Endometrium (tissue), 2 donors: ENCODE data around the gene CYP27A1.
"Not testable (repeated sequence)": the region's sequence is repeated elsewhere in the genome, so short reads cannot be mapped to it uniquely, and the experiment has no call there.

ENCODE experiments used
- FAIRE-seq: peaks from 2 replicates; lab custom pipeline; 2012; peaks lifted over from hg19 to GRCh38; lab: Jason Lieb, UNC
- donor health status: control.
- donor health status: control.

Gene CYP27A1

DNA sequence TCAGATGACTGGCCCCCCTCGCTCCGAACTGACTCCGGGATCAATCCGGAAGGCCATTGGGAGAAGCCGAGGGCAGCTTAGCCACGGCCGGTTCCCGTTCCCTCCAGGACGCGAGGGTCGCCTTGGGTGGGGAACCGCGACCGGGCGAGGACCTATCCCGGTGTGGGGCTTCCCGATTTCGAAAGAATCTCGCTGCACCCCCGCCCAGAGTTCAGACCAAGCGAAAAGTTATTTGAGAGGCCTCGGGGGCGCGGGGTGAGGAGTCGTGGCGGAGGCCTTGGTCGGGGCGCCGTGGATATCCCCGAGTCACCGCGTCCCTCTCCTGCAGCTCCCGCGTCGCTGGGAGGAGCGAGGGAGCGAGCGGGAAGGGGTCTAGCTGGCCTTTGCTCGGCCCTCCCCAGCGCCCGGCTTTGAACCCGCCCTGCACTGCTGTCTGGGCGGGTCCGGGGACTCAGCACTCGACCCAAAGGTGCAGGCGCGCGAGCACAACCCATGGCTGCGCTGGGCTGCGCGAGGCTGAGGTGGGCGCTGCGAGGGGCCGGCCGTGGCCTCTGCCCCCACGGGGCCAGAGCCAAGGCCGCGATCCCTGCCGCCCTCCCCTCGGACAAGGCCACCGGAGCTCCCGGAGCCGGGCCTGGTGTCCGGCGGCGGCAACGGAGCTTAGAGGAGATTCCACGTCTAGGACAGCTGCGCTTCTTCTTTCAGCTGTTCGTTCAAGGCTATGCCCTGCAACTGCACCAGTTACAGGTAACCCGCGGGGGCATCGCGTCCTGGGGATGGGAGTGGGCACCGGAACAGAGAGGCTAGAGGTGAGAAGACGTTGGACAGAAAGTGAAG, at the start of gene CYP27A1:
TSS of gene CYP27A1 (plus strand) at position 457 of the 837 bp plus-strand sequence. CDS start at position 493, 36 bp downstream.
- FAIRE-seq = no peak

DNA sequence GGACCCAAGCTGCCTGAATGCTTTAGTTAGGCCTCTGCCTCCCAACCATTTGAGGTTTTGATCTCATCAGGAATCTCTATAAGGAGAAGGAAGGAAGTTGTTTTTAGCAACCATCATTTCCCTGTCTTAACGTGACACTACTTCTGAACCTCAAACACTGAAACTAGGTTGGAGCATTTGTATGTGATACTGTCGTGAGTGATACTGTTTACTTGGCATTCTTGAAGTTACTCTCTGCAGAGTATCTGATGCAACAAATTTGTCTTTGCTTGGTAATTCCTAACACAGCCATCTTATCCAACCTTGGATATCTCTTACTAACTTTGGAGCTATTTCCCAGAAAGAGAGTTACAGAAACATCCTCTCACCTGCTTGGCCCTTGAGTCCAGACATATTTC, 49.2 kb upstream of the CYP27A1 start:
- no peak for FAIRE-seq

DNA sequence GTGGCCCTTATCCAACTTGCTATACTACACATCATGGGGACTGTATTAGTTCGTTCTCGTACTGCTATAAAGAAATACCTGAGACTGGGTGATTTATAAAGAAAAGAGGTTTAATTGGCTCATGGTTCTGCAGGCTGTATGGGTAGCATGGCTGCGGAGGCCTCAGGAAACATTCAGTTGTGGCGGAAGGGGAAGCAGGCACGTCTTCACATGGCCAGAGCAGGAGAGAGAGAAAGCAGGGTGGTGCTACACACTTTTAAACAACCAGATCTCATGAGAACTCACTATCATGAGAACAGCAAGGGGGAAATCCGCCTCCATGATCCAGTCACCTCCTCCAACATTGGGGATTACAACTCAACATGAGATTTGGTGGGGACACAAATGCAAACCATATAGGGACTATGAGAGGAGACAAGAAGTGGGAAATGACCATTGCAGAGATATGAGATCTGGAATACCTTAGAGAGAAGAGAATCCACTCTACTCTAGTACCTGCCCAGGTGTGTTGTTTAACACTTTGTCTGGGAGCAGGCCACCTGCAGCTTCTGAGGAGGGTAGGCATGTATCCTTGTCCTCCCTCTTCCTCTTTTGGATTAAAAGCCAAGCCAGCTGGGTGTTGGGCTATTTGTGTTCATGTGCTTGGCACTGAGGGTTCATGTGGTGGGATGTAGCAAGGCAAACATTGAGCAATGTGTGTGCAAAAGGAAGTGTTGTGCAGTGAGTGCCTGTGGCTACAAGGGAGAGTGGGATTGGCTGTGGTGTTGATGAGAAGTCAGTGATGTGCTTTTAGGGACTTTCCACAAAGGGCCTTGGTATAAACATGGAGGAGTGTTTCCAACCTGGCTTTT, 48.6 kb upstream of the CYP27A1 start:
- no peak for FAIRE-seq

DNA sequence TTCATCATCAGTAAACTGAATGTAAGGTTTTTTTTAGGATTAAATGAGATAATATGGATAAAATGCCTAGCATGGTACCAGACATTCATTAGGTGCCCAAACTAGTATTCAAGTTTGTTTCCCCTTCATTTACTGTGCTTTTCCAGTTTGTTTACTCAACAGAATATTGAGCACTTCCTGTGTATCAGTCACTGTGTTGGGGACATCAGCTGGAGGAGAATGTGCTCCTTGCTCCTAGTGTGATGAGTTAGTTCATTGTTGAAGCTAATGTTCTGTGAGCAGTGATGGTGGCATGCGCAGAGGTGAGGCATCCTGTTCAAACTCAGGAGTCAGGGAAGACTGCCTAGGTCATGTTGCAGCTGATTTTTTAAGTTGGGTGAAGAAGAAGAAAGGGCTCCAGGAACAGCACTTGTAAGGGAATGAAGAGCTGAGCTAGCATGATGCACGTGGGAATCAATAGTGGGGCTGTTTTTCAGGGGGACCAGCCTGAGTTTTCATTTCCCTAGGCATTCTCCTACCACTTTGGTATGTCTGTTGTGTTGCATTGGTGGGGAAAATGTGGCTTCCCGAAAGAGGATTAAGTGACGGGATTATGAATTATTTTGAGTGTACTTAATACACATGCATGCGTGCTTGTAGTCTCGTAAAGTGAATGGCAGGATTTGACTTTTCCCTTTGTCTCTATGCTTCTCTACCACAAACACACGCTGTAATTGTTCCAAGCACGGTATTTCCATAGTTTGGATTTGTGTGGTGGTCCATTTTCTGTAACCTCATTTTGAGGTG, 47.6 kb upstream of the CYP27A1 start:
- no peak for FAIRE-seq

DNA sequence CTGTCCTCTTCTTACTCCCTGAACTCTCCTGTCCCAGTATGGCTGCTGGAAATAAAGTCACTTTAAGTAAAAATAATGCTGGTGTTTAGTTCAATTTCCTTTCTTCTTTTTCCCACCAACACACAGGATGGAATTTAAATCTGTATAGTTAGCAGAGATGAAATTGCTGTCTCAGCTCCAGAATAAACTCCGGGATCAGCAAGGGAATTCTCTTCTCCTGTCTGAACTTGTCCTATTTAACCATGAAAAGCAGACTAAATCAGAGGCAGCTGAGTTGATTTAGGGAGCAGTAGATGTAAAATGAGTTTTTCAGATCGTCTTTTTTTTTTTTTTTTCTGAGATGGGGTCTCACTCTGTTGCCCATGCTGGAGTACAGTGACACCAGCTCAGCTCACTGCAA, 45.4 kb upstream of the CYP27A1 start:
- FAIRE-seq = no peak

DNA sequence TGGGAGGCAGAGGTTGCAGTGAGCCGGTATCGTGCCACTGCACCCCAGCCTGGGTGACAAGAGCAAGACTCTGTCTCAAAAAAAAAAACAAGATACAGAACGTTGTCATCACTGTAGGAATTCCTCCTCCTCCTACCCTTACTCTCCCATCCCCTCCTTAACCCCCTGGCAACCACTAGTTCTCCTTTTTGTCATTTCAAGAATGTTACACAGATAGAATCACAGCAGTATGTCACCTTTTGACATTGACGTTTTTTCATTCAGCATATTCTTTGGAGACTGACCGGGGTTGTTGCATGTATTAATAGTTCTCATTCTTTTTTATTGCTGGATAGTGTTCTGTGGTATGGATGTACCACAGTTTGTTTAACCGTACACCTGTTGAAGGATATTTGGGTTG, 38.9 kb upstream of the CYP27A1 start:
- FAIRE-seq = no peak

DNA sequence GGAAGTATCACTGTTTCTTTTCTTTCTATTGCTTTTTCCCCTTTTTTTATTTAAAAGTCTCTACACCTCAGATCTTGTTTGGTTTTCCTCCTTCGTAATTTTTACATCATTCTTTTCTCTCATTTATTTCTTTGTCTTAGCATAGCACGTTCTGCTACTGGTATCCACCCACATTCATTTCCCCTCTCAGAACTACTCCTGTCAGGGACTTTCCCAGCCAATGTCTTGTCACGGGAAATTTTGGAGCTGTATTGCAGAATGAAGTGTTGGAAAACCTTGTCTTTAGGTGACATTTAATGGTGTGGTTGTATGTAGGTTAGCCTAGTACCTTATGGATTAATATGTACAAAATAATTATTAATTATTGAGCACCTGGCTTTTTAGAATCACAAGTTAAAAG, 37.3 kb upstream of the CYP27A1 start:
- no peak for FAIRE-seq

DNA sequence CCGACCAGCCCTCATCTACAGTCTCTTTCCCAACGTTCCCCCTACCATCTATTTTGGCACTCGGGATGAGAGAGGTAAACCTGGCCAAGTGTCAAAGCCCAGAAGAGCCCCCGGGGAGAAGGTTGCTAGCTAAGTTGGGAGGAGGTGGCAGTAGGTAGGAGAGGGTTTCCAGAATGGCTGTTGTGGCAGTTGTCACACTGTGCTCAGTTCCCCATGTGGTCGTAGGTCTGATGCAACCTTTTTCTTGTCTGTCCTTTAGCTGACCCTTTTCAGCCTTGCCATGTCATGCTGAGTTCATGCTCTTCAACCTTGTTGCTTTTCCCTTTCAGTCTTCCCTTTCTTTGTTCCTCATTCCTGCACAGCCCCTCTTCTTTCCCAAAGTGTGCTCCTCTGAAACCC, 36.8 kb upstream of the CYP27A1 start:
- FAIRE-seq = no peak

DNA sequence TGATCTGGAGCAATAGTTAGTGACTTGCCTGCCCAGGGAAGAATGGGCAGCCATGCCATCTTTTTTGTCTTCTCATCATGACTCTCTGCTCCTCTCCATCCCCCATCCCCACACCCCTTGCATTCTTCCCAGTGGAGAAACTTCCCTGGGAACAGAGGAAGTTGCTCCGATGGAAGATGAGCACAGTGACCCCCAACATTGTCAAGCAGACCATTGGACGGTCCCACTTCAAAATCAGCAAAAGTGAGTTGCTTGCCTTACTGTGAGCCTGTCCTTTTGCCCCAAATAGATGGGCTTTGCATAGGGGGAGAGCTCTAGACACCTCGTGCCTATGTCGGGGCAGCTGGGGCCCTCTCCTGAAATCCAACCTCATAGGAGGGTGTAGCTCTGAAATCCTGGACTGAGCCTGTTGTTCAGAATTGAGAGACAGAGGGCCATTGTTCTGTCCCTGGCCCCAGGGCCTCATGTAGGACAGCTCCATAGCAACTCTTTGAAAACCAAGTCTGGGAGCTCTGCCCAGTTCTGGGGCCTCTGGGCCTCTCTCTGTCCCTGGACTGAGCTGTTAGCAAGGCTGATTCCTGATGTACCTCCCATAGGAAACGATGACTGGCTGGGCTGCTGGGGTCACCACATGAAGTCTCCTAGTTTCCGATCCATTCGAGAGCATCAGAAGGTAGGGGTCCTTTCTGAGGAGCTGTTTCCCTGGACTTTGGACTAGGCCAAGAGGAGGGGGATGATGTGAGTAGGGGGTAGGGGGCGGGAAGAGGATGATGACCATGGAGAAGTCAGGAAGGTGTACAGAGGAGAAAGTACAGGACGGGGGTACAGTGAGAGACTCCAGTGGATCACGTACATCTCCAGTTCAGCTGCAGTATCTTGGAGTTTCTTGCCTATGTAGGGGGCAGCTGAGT, 36.1 kb upstream of the CYP27A1 start:
- no peak for FAIRE-seq

DNA sequence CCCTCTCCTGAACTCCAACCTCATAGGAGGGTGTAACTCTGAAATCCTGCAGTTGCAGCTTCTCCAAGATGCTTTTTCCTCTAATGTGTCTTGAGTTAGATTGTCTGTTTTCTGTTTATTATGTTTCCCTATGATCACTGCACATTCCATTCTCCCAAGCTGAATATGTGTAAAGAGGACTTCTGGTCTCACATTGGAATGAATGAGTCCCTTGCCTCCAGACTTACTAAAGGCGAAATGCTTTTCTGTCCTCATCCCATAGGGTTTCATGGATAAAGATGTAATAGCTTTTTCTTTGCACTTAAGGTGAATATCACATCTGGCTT, 35.5 kb upstream of the CYP27A1 start:
- no peak for FAIRE-seq

DNA sequence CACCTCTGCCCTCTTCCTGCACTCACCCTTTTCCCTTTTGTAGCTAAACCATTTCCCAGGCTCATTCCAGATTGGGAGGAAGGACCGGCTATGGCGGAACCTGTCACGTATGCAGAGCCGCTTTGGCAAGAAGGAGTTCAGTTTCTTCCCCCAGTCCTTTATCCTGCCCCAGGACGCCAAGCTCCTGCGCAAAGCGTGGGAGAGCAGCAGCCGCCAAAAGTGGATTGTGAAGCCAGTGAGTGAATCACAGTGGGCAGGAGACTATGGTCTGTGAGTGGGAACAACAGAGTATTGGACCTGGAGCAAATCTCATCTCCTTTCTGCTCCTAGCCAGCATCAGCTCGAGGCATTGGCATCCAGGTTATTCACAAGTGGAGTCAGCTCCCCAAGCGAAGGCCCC, 35.0 kb upstream of the CYP27A1 start:
- no peak for FAIRE-seq

DNA sequence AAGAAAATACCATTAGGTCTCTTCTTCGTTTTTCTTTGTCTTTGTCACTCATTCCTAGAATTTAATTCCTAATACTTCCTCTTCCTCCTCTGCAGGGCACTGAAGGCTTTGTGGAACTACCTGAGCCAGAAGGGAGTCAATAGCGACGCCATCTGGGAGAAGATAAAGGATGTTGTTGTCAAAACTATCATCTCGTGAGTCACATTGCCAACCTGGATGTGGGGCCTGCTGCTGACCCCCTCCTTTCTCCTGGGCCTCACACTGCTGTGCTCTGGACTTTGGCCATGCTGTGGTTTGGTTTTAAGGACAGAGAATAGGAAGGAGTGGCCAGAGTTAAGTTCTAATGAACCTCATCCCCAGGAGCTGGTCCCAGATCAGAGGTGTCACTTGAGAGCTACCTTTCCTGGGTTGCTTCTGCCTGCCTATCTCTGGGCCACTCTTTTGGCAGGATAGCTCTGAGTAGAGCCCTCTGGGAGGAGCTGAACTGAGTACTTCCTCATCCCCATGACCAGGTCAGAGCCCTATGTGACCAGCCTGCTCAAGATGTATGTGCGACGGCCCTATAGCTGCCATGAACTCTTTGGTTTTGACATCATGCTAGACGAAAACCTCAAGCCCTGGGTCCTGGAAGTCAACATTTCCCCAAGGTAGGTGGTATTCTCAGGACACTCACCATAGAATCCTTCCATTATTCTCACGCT, 33.1 kb upstream of the CYP27A1 start:
- FAIRE-seq = no peak

DNA sequence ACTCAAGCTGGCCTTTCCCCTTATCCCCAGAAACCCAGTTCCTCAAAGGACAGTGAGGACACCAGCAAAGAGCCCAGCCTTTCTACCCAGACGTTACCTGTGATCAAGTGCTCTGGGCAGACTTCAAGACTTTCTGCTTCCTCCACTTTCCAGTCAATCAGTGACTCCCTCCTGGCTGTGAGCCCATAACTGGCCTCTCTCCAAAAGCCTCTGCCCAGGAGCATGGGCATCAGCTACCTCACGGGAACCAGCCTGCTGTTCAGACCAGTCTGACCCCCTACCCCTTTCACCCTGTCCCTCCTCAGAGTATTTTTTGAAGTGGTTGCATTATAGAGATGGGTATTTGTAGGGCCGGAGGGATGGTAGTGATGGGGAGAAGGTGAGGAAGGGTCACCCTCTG, 27.7 kb upstream of the CYP27A1 start:
- no peak for FAIRE-seq

DNA sequence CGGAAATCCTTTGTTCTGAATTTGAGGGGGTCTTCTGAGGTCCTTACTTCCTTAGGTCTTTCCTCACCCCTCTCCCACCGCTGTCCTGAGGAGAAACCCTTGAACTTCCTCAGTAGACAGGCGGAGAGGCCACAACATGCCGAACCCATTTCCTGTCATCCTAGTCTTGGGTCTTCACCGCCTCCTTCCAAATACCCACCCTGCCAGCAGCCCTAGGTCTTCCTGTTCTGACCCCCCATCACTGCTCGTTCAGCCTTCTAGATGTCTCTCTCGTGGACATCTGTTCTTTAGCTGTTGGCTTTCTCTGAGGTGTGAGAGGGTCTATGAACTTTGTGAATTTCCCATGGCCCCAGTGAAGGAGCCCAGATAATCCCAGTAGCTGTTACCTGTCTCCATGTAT, 27.2 kb upstream of the CYP27A1 start:
- FAIRE-seq = no peak

DNA sequence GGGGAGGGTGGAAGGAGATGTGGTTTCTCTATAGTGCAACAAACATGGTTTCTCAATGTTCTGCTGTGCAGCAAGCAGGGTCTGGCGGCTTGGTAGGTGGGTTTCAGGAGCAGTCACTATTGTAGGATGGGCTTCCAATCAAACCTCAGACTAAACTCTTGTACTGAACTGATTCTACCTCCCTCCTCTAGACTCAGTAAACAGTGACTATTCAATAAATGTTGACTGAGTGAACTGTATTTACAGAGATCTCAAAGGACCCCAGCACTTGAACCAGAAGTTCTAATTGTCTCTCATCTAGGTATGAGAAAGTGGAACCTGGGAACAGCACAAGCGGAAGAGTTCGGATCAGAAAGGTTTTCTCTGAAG, 26.8 kb upstream of the CYP27A1 start:
- FAIRE-seq = no peak

DNA sequence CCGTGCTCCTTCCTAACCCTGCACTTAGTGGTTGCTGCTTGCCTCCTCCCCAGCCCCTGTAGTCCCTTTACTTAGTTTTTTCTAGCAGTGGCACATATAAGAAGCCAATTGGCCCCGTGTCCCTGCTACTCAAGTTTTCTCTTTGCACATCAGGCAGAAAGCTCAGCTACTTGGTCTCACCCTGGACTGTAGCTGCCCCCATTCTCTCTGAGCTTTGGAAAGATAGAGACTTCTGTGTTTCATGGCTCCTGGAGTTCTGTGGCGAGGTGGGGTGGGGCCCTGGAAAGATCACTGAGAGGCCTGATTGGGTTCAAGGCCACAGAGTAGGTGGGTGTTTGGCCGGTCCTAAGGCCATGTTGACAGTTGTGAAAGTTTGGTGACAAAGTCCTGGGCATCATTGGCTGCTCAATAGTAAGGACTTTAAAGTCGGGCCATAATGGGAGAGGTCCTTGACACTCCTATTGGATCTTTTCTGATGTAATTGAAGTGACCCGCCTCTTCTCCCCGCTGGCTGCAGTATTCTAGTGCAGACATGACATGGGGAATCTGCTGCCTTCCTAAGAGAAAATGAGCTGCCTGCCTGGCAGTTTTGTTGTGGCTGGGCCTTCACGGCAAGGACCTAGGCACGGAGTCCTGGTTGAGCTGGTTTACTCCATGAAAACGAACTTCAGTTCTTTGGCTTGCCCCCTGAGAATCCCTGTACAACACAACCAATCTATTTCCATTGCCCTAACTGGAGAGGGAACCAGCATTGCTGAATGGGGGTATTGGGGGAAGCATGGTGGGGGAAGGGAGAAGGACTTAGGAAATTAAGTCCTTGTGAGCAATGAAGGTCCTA, 26.2 kb upstream of the CYP27A1 start:
- FAIRE-seq = no peak

DNA sequence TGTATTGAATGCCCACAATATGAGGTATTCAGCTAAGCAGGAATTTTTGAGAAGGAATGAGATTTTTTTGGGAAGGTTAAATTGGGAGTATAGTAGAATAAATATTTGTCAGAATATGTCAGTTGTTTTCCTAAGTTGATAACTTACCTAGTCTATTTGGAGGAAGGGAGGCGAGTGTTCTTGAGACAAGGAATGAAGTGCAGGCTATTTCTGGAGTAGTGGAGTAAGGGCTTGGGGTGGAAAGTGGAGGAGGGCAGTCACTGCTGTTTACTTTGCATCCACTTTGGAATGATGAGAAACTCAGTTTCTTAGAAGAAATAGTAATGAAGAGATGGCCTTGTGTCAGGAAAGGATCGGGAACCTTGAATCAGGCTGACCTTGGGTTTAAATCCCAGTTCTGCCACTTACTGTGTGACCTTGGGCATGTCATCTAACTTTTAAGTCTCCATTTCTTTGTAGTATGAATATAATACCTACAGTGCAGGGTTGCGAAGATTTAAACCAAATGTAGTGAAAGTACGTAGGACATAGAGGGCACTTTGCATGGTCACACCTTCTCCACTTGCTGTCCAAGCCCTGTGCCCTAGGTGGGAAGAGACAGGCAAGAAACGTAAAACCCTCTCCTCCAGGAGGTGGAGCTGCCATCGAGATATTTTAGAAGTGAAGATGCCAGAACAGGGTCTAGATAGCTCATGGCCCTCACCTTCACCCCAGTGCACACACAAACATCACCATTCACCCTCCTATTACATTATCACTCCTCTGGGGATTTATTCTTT, 25.2 kb upstream of the CYP27A1 start:
- no peak for FAIRE-seq

DNA sequence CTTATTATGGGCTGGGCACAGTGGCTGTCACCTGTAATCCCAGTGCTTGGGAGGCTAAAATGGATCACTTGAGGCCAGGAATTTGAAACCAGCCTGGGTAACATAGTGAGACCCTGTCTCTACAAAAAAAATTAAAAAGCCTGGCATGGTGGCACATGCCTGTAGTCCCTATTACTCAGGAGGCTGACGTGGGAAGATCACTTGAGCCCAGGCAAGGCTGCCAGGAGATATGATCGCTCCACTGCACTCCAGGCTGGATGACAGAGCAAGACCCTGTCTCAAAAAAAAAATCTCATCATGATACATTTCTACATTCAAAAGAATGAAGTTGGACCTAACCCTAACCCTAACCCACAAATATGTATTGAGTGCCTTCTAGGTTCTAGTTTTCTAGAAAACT, 20.2 kb upstream of the CYP27A1 start:
- FAIRE-seq = no peak

DNA sequence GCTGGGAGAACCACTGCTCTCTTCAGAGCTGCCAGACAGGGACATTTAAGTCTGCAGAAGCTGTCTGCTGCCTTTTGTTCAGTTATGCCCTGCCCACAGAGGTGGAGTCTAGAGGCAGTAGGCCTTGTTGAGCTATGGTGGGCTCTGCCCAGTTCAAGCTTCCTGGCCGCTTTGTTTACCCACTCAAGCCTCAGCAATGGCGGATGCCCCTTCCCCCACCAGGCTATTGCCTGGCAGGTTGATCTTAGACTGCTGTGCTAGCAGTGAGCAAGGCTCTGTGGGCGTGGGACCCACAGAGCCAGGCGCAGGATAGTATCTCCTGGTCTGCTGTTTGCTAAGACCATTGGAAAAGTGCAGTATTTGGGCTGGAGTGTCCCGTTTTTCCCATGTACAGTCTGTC, 9.2 kb upstream of the CYP27A1 start:
- not testable (repeated sequence) for FAIRE-seq
